Right cardiac atrium (tissue), 5 donors: ENCODE results near the gene NLGN4X. TPM values are rescaled to one million over a fixed set of nuclear protein-coding genes. Genes with fewer than 3 reads are reported as not detected.

Experiments used
- ATAC-seq, 2 donors: fragments of 200-7000 bp; cut with Tn5 transposase; one replicate each; pipeline versions ENCODE4 v1.8.0 to v1.9.1; 2020; ENCODE audit warnings: moderate library complexity in 2 of 2, mild to moderate bottlenecking in 1 of 2
- DNase-seq, 3 donors: peaks; one replicate each; pipeline ENCODE4 v3.0.0-alpha.2; 2020
- H3K27ac ChIP-seq: one replicate; pipeline ENCODE4 v1.5.1; 2013; ENCODE audit warnings: mild to moderate bottlenecking, low read length, control low read depth, moderate library complexity
- H3K27me3 ChIP-seq: one replicate; pipeline ENCODE4 v1.6.1; 2013; ENCODE audit not compliant: control insufficient read depth, insufficient read depth
- H3K4me1 ChIP-seq: one replicate; pipeline ENCODE4 v1.6.1; 2013; ENCODE audit warnings: low read length; ENCODE audit not compliant: control insufficient read depth, insufficient read depth
- H3K4me3 ChIP-seq: one replicate; pipeline ENCODE4 v1.5.1; 2013; ENCODE audit warnings: low read length, control low read depth
- H3K9me3 ChIP-seq: one replicate; pipeline ENCODE4 v1.6.1; 2013; ENCODE audit warnings: low read length; ENCODE audit not compliant: control insufficient read depth
- WGBS: extraction: QIAGEN DNeasy Blood & Tissue Kit; methylation state at CpG from one replicate; pipeline ENCODE4 v1.1.7; 2013; 5-methylcytosine and 5-hydroxymethylcytosine counted together
- intact Hi-C, 4 donors: fragments of 100-400 bp; cut with DNase I; formaldehyde crosslinking; loops; one replicate each; pipeline versions ENCODE4 v1.11.0 to v1.14.0; 2022 to 2023
- polyA plus RNA-seq: library from polyadenylated mRNA; stranded (reverse); fragments of 200-250 nt; gene quantifications from one replicate; pipeline ENCODE4 v1.2.3, GENCODE V29; 2013
- total RNA-seq, 4 donors: library from RNA; stranded (reverse); fragmentation: NEBNext Ultra II Directional; extraction: Animal tissue kit (Norgen Biotek cat#: 25700); gene quantifications; one replicate each; pipeline ENCODE4 v1.2.1, GENCODE V29; 2021
- donor health status: healthy with polysubstance abuse.
- donor health status: DM: no; HTN: yes; CAD: no.
- donor health status: DM: no; HTN: no; CAD: no.
- donor health status: DM: no; HTN: yes; CAD: no; lungs with severe emphysema.
- donor health status: DM: yes; HTN: yes; CAD: no.

NLGN4X gene
- total and polyA plus RNA-seq, 5 donors, result 2.4 to 10.0 (median 6.7) TPM

DNA sequence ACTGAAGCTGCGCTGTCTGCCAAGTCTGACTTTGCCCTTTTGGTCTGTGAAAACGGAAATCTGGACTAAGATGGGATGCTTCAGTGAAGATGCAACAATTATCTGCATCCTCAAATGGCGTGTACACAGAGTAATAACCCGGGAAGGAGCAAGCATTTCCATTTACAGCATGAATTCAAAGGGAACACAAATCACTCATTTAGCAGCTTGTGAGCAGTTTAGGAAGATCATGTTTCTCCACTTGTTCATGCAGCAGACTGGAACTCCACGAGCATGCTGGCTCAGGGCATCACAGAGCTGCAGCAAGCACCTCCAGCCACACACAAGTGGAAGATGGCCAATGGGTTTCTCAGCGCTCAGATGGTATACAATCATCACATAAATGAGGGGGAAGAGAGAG is 175.5 kb downstream of the NLGN4X start:
- ATAC-seq (no peak), DNase-seq (no peak)
- H3K27ac ChIP-seq, result no peak overlapping the region
- intact Hi-C loops, result no loop called here
- 53% methylated on average over 6 of the region's 6 CpGs for whole genome bisulfite sequencing
- no peaks in the 10 kb centered on the region for H3K27me3 ChIP-seq
- no peaks in the 10 kb centered on the region for H3K9me3 ChIP-seq
- H3K4me1 ChIP-seq, result no peaks in the 10 kb centered on the region
- no peak overlapping the region for H3K4me3 ChIP-seq

DNA sequence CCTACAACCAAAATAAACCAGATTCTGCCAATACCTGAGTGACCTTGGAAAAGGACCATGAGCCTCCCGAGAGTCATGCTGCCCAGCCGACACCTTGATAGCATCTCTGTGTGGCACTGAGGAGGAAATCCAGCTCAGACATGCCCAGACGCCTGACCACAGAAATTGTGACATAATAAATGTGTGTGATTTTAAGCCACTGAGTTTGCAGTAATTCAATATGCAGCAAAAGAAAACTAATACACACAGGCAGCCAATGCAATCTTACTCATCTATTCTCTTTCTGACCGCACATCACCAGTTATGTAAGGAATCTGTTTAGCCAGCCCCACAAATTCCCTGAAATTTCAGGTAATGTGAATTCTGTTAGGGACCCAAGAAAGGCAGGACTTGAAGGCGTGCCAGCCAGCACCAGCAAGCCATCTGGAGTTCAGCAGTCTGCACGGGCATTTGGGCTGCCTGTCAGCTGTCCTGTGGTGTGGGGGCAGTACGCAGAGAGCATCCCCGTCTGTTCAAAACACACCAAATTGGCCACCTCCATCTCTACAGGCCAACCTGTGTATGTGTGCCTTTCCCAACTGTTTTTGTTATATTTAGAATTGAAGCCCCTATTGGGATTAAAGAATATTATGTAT is 176.4 kb downstream of the NLGN4X start:
- intact Hi-C loops, result no loop called here
- DNase-seq (no peak), ATAC-seq (no peak)
- no peaks in the 10 kb centered on the region for H3K27me3 ChIP-seq
- WGBS, result 72% methylated on average over 8 of the region's 8 CpGs
- no peaks in the 10 kb centered on the region for H3K9me3 ChIP-seq
- no peak overlapping the region for H3K27ac ChIP-seq
- H3K4me3 ChIP-seq, result no peak overlapping the region
- no peaks in the 10 kb centered on the region for H3K4me1 ChIP-seq

GRCh38 chrX:6049132-6049531 is 179.5 kb downstream of the NLGN4X start:
- no peak for ATAC-seq
- H3K9me3 ChIP-seq, result no peaks in the 10 kb centered on the region
- H3K4me1 ChIP-seq, result no peaks in the 10 kb centered on the region
- 80% methylated on average over 1 of the region's 1 CpG for WGBS
- H3K27ac ChIP-seq, result no peak overlapping the region
- H3K4me3 ChIP-seq, result no peak overlapping the region
- intact Hi-C loops, result no loop called here
- H3K27me3 ChIP-seq, result no peaks in the 10 kb centered on the region
- DNase-seq, result no peak

DNA sequence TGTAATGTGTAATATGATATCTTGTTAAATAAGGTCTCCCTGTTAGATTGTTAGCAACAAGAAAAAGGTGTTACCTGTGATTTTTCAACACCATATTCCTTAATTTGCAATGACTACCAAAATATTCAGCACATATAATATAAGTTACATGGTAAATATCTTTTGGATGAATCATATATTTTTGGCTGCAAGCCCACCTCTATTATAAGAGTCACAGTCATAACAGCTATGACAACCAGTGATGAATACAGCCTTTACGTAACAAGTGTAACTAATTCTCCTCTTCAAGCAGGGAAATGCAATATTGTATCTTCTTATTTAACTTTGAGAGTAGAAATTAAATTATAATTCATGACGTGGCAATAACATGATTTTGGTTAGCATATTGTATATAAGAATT is 187.0 kb downstream of the NLGN4X start:
- WGBS, result 76% methylated on average over 2 of the region's 2 CpGs
- intact Hi-C loops, result no loop called here
- Histone ChIP-seq H3K4me1 (no peaks in the 10 kb centered on the region), H3K4me3 (no peak overlapping the region), H3K27ac (no peak overlapping the region), H3K9me3 (no peaks in the 10 kb centered on the region), H3K27me3 (no peaks in the 10 kb centered on the region)
- DNase-seq (no peak), ATAC-seq (no peak)

- Histone ChIP-seq H3K4me3 (no peak overlapping the region), H3K27ac (no peak overlapping the region), H3K4me1 (no peaks in the 10 kb centered on the region), H3K27me3 (no peaks in the 10 kb centered on the region), H3K9me3 (no peaks in the 10 kb centered on the region)
- DNase-seq, result no peak
- intact Hi-C loops, result no loop called here
- ATAC-seq, result no peak
- WGBS, result 93% methylated on average over 11 of the region's 11 CpGs
These were observed 199.7 kb downstream of the NLGN4X start for GRCh38 chrX:6029014-6029413.

GRCh38 chrX:6026980-6027379 is 201.7 kb downstream of the NLGN4X start:
- DNase-seq (no peak), ATAC-seq (no peak)
- Histone ChIP-seq H3K27ac (no peak overlapping the region), H3K27me3 (no peaks in the 10 kb centered on the region), H3K4me1 (no peaks in the 10 kb centered on the region), H3K4me3 (no peak overlapping the region), H3K9me3 (no peaks in the 10 kb centered on the region)
- intact Hi-C loops, result no loop called here
- 60% methylated on average over 6 of the region's 6 CpGs for WGBS

- intact Hi-C loops, result no loop called here
- ATAC-seq (no peak), DNase-seq (no peak)
- 32% methylated on average over 7 of the region's 7 CpGs for WGBS
- Histone ChIP-seq H3K27ac (no peak overlapping the region), H3K4me1 (no peaks in the 10 kb centered on the region), H3K4me3 (no peak overlapping the region), H3K27me3 (no peaks in the 10 kb centered on the region), H3K9me3 (no peaks in the 10 kb centered on the region)
These were observed 202.2 kb downstream of the NLGN4X start for GRCh38 chrX:6026429-6026828.

DNA sequence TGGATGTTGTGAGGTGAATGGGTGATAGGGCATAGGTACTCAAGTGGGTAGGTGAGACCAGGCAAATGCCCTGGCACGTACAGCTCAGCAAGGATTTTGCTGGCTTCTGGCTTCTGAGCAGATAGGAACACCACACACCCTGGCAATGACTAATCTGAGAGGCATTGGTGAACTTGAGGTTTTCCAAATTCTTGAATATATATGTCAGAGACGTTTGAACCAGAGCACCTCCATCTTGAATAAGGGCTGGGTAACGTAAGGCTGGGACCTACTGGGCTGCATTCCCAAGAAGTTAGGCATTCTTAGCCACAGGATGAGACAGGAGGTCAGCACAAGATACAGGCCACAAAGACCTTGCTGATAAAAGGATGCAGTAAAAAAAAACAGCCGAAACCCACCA is 204.5 kb downstream of the NLGN4X start:
- 73% methylated on average over 4 of the region's 4 CpGs for whole genome bisulfite sequencing
- no peaks in the 10 kb centered on the region for H3K4me1 ChIP-seq
- DNase-seq (no peak), ATAC-seq (no peak)
- H3K27ac ChIP-seq, result no peak overlapping the region
- H3K4me3 ChIP-seq, result no peak overlapping the region
- no peaks in the 10 kb centered on the region for H3K27me3 ChIP-seq
- no peaks in the 10 kb centered on the region for H3K9me3 ChIP-seq
- intact Hi-C loops, result no loop called here

DNA sequence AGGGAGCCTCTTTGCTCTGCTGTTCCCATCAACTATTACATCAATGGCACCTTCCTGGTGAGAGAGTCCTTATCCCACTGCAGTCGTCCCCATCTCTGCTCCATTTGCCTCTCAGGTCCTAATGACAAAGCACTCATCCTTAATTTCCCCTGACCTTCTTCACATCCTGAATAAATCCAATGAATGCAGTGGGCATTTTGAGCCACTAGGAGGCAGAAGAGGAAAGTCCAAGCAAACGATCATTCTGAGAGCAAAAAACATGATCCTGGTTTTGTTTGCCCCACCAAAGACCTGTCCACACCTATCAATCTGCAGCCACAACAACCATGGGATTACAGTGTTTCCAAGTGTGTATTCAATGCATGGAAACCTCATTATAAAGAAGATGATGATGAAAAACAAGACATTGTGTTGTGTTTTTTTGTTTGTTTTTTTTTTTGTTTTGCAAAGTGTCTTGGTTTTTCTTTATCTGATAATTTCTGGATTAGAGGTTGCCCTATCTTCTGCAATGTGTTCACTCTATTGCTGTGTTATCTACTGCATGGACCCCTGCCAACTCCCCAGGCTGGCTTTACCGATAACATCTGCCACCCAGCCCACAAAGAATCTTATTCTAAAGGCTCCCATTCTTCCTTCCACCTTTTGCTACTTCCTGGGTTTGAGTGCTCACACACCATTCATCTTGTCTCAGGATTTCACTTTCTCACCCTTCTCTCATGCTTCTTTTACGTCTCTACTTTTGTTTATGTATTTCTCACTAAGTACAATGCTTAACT is 207.2 kb downstream of the NLGN4X start:
- 5% methylated on average over 4 of the region's 4 CpGs for WGBS
- DNase-seq, result no peak
- Histone ChIP-seq H3K4me1 (no peaks in the 10 kb centered on the region), H3K27ac (no peak overlapping the region), H3K27me3 (no peaks in the 10 kb centered on the region), H3K9me3 (no peaks in the 10 kb centered on the region), H3K4me3 (no peak overlapping the region)
- no peak for ATAC-seq
- intact Hi-C loops, result no loop called here

DNA sequence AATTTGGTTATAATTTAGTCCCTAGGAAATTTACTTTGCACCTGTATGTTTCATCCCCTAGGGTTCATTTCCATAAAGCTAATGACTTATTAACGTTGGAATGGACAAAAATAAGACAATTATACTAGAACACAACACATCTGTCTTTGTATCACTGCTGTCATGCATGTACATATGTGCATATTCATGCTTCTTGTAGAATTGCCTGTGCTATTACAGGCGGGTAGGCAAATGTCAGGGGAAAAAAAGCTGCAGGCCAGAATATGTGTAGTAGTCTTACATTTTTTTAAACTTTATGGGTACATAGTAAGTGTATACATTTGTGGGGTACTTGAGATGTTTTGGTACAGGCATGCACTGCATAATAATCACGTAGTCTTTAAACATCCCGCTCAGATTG is 209.6 kb downstream of the NLGN4X start:
- H3K4me1 ChIP-seq, result no peaks in the 10 kb centered on the region
- 70% methylated on average over 4 of the region's 4 CpGs for WGBS
- intact Hi-C loops, result no loop called here

DNA sequence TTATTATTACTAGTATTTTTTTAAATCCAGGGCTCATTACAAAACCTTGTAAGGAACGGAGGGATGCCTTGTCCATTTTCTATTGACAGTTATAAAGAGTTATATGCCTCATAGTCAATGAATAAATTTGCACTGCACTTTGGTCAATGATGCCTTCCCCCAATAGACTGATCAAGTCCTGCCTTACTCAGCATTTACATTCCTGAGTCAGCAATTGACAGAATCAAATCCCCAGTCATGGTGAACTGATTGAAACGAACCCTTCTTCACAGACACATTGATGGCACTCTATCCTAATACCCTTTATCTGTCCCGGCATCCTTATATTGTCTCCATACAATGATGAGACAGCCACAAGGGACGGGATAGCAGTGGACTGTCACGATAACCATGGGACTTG is 213.2 kb downstream of the NLGN4X start:
- Histone ChIP-seq H3K9me3 (no peaks in the 10 kb centered on the region), H3K4me1 (no peaks in the 10 kb centered on the region), H3K4me3 (no peak overlapping the region), H3K27me3 (no peaks in the 10 kb centered on the region), H3K27ac (no peak overlapping the region)
- intact Hi-C loops, result no loop called here
- no peak for DNase-seq
- ATAC-seq, result no peak
- WGBS, result 79% methylated on average over 5 of the region's 5 CpGs

More for the DNA sequence above, 209.6 kb downstream of the NLGN4X start:
- H3K4me3 ChIP-seq, result no peak overlapping the region
- ATAC-seq (no peak), DNase-seq (no peak)
- H3K27ac ChIP-seq, result no peak overlapping the region
- H3K27me3 ChIP-seq, result no peaks in the 10 kb centered on the region
- no peaks in the 10 kb centered on the region for H3K9me3 ChIP-seq
